GM12891 (cell line): Measurements from ENCODE around the gene TMC7.

Experiments used
- PAX5 ChIP-seq: IDR thresholded peaks from 2 replicates; pipeline ENCODE4 v1.6.1; 2011; ENCODE audit warnings: low read length, moderate library complexity, mild to moderate bottlenecking; ENCODE audit not compliant: insufficient read depth, severe bottlenecking
- POLR2A ChIP-seq: IDR thresholded peaks from 2 replicates; pipeline ENCODE4 v1.6.1; 2011; ENCODE audit warnings: low read depth, low read length, control low read depth
- POLR2AphosphoS5 ChIP-seq: IDR thresholded peaks from 2 replicates; pipeline ENCODE4 v1.6.1; 2011; ENCODE audit warnings: low read depth, low read length, control low read depth
- POU2F2 ChIP-seq: IDR thresholded peaks from 2 replicates; pipeline ENCODE4 v1.6.1; 2011; ENCODE audit warnings: low read depth, mild to moderate bottlenecking, control low read depth, low read length, moderate library complexity
- SPI1 ChIP-seq: IDR thresholded peaks from 2 replicates; pipeline ENCODE4 v1.6.1; 2011; ENCODE audit warnings: low read depth, low read length, control low read depth
- TAF1 ChIP-seq: IDR thresholded peaks from 2 replicates; pipeline ENCODE4 v1.6.1; 2011; ENCODE audit warnings: low read depth, low read length, control low read depth

DNA sequence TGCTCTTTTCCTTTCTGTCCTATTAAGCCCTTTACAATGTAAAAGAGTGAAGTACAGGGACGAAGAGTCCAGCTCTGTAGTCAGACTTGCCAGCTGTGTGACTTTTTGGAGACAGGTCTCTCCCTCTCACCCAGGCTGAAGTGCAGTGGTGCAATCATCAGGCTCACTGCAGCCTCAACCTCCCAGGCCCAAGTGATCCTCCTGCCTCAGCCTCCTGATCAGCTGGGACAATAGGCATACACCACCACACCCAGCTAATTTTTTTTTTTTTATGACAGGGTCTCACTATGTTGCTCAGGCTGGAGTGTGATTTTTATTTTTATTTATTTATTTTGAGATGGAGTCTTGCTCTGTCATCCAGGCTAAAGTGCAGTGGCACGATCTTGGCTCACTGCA lies 122.9 kb downstream of the TMC7 start:
- no peak for TF ChIP-seq POLR2A
- no peak for TF ChIP-seq POLR2AphosphoS5
- no peak for TF ChIP-seq TAF1
- TF ChIP-seq POU2F2, result no peak
- no peak for TF ChIP-seq SPI1
- TF ChIP-seq PAX5, result no peak
